SK-N-MC (cell line): Measurements from ENCODE around the gene SNPH.
A peak's percentile ranks its signal among the peaks of the same experiment; 100 is the strongest.

Source experiments
- DNase-seq: peaks from one replicate; pipeline ENCODE4 v3.0.0-alpha.2; 2011; ENCODE audit warnings: low read depth, low spot score
- H3K27ac ChIP-seq: fragments of 200-600 bp; sonication (generic); 2 replicates; pipeline ENCODE4 v1.5.1; 2016; ENCODE audit warnings: mixed run types
- H3K36me3 ChIP-seq: fragments of 200-600 bp; sonication (generic); 2 replicates; pipeline ENCODE4 v1.6.1; 2017; ENCODE audit warnings: antibody characterized with exemption, low read length, mixed read lengths; ENCODE audit not compliant: insufficient read depth
- H3K4me3 ChIP-seq: fragments of 200-600 bp; sonication (generic); 2 replicates; pipeline ENCODE4 v1.5.1; 2016
- H3K9ac ChIP-seq: fragments of 200-600 bp; sonication (generic); 2 replicates; pipeline ENCODE4 v1.8.0; 2017; ENCODE audit warnings: mixed run types, mixed read lengths; ENCODE audit not compliant: insufficient read length
- H3K9me3 ChIP-seq: fragments of 200-600 bp; sonication (generic); 2 replicates; pipeline ENCODE4 v1.6.1; 2017; ENCODE audit warnings: low read depth, mild to moderate bottlenecking, antibody characterized with exemption, low read length, moderate library complexity, mixed read lengths
- EZH2 ChIP-seq: fragments of 200-600 bp; sonication (generic); IDR thresholded peaks from one replicate; pipeline ENCODE4 v1.6.1; 2017; ENCODE audit warnings: antibody characterized with exemption
- FOXP2 ChIP-seq: optimal IDR thresholded peaks from 2 replicates; pipeline ENCODE3; 2011; ENCODE audit warnings: mild to moderate bottlenecking, moderate library complexity; ENCODE audit not compliant: insufficient read depth; ENCODE audit errors: extremely low read length, control extremely low read depth
- POLR2AphosphoS5 ChIP-seq: IDR thresholded peaks from 2 replicates; pipeline ENCODE4 v1.6.1; 2012; ENCODE audit warnings: mild to moderate bottlenecking, low read depth, low read length, borderline replicate concordance

The SNPH gene

DNA sequence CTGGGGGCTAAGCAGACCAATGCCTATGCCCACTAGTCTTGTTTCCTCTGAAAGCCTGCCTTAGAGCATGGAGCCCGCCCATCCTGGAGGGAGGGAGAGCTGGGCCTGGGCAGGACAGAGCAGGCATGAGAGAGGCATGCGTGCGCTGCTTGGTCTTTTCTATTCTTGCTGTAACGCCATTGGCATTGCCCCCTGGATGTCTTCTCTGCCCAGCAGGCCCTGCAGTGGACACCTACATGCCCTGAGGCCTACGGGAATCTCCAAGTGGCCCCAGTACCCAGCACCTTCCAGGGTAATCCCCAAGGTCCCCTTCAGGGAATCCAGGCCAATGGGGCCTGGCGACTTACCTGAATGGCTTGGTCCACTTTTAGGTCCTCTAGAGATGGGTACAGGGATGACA is 53.9 kb downstream of the SNPH start:
- Histone ChIP-seq H3K9me3 (no peaks in the 10 kb centered on the region), H3K36me3 (no peaks in the 10 kb centered on the region), H3K9ac (no peak overlapping the region), H3K4me3 (no peak overlapping the region), H3K27ac (no peak overlapping the region)
- no peak for DNase-seq
- TF ChIP-seq EZH2 (no peak), FOXP2 (no peak), POLR2AphosphoS5 (no peak)

GRCh38 chr20:1320902-1321653 is 55.0 kb downstream of the SNPH start:
- DNase-seq = no peak
- H3K4me3 ChIP-seq = no peak overlapping the region
- TF ChIP-seq EZH2 = no peak
- TF ChIP-seq FOXP2 = no peak
- no peak for TF ChIP-seq POLR2AphosphoS5

GRCh38 chr20:1321654-1321939 is 55.5 kb downstream of the SNPH start:
- H3K4me3 ChIP-seq = no peak overlapping the region
- H3K27ac ChIP-seq = no peak overlapping the region
- no peak overlapping the region for H3K9ac ChIP-seq
- H3K36me3 ChIP-seq = no peaks in the 10 kb centered on the region
- H3K9me3 ChIP-seq = no peaks in the 10 kb centered on the region
- TF ChIP-seq FOXP2 = no peak
- DNase-seq = no peak

More at GRCh38 chr20:1320902-1321653, 55.0 kb downstream of the SNPH start:
- Histone ChIP-seq H3K9me3 (no peaks in the 10 kb centered on the region), H3K27ac (no peak overlapping the region), H3K36me3 (no peaks in the 10 kb centered on the region), H3K9ac (no peak overlapping the region)

DNA sequence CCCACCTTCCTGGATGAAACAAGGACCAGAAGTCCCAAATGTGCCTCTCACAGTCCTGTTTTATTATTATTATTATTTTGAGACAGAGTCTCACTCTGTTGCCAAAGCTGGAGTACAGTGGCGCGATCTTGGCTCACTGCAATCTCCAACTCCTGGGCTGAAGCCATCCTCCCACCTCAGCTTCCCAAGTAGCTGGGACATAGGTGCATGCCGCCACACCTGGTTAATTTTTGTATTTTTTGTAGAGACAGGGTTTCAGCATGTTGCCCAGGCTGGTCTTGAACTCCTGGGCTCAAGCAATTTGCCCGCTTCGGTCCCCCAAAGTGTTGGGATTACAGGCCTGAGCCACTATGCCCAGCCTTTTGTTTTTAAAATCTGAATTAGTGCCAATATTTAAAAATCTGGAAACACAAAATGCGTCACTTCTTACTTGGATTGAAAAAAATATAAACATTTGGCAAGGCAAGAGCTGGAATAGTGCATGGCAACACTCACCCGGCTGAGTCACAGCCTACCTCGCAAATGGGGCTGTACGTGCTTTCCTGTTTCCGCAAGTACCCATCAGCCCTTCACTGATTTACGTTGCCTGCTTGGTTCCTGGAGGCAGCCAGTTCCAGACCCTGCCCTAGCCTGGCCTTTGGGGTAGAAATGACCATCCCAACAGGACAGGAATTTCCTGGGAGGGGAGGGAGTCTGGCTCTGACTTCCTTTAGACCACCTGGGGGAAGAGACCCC is 56.6 kb downstream of the SNPH start:
- Histone ChIP-seq H3K9me3 (no peaks in the 10 kb centered on the region), H3K27ac (no peak overlapping the region), H3K36me3 (no peaks in the 10 kb centered on the region), H3K4me3 (no peak overlapping the region), H3K9ac (no peak overlapping the region)
- no peak for DNase-seq
- TF ChIP-seq EZH2 (no peak), POLR2AphosphoS5 (no peak), FOXP2 (no peak)

DNA sequence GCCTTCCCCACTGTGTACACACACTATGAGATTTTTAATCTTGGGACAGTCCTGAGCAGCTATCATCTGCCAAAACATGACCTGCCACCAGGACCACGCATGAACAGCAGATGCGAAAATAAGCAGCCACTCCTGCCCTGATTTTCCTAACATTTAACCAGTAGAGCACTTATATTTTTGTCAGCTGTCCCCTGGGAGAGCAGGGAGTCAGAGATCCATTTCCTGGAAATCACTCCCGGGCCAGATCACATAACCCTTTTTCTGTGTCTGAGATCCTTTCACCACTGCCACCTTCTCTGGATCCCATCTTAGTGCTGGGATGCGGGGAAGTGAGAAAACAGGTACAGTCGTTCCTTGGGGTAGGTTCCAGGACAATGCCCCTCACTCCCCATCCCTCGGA is 57.2 kb downstream of the SNPH start:
- TF ChIP-seq POLR2AphosphoS5 (no peak), FOXP2 (no peak), EZH2 (no peak)
- H3K27ac ChIP-seq = no peak overlapping the region
- no peak overlapping the region for H3K9ac ChIP-seq
- H3K36me3 ChIP-seq = no peaks in the 10 kb centered on the region
- no peak overlapping the region for H3K4me3 ChIP-seq
- H3K9me3 ChIP-seq = no peaks in the 10 kb centered on the region
- no peak for DNase-seq

GRCh38 chr20:1323830-1324597 is 57.9 kb downstream of the SNPH start:
- Histone ChIP-seq H3K36me3 (no peaks in the 10 kb centered on the region), H3K27ac (no peak overlapping the region), H3K9ac (no peak overlapping the region), H3K4me3 (no peak overlapping the region), H3K9me3 (no peaks in the 10 kb centered on the region)
- no peak for TF ChIP-seq EZH2
- TF ChIP-seq POLR2AphosphoS5 = no peak
- TF ChIP-seq FOXP2 = no peak
- DNase-seq = no peak

DNA sequence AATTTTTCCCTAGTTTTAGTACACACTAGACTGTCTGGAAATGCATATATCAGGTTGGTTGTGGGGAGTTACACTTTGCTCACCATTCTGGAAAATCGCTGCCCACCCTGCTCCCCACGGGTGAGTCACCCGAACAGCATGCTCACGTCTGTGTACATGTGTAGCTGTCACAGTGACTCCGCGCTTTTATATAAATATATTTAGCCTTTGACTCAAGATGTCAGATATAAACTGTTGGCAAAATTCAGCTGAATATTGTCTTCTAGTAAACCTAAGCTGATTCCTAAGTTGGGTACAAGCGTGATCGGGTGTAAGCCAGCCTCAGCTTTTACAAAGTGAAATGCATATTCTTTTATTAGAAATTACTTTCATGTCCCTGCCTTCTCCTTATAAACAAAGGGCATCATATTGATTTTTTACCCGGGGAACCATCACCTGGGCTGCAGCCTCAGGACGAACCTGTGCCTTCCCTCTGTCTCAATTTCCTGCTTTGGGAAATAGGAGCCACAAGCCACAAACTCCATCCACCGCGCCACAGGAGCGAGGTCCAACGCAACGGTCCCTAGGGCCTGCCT is 58.6 kb downstream of the SNPH start:
- Histone ChIP-seq H3K4me3 (peak overlapping the region; percentile 87), H3K9ac (no peak overlapping the region), H3K9me3 (no peaks in the 10 kb centered on the region), H3K27ac (no peak overlapping the region), H3K36me3 (no peaks in the 10 kb centered on the region)
- DNase-seq = no peak
- TF ChIP-seq FOXP2 = no peak
- TF ChIP-seq POLR2AphosphoS5 = no peak
- no peak for TF ChIP-seq EZH2
